K562 (cell line): ENCODE results near the gene AP4S1. TPM values are rescaled to one million over a fixed set of nuclear protein-coding genes. Genes with fewer than 3 reads are reported as not detected.
A peak's percentile ranks its signal among the peaks of the same experiment; 100 is the strongest.

Experiments
- BCOR ChIP-seq: fragments of 450-650 bp; IDR thresholded peaks from 2 replicates; pipeline ENCODE4 v1.6.1; 2016
- BMI1 ChIP-seq: fragments of 150-350 bp; IDR thresholded peaks from 2 replicates; pipeline ENCODE4 v1.6.1; 2014; ENCODE audit warnings: low read length
- ELF4 ChIP-seq: fragments of 450-650 bp; formaldehyde crosslinking; IDR thresholded peaks from 2 replicates; pipeline ENCODE4 v1.4.0; 2022; ENCODE audit warnings: missing genetic modification characterization
- EP400 ChIP-seq: fragments of 450-650 bp; IDR thresholded peaks from 2 replicates; pipeline ENCODE4 v1.6.1; 2017; ENCODE audit warnings: antibody characterized with exemption, mild to moderate bottlenecking, moderate library complexity
- EWSR1 ChIP-seq: fragments of 450-650 bp; IDR thresholded peaks from 2 replicates; pipeline ENCODE4 v1.6.1; 2018; ENCODE audit warnings: borderline replicate concordance, mild to moderate bottlenecking, low read depth, moderate library complexity; ENCODE audit not compliant: partially characterized antibody
- HDAC8 ChIP-seq: fragments of 450-650 bp; IDR thresholded peaks from 2 replicates; pipeline ENCODE4 v1.6.1; 2016; ENCODE audit warnings: mild to moderate bottlenecking, missing genetic modification characterization, moderate library complexity, missing compliant biosample characterization
- HNRNPH1 ChIP-seq: fragments of 200-400 bp; formaldehyde crosslinking; optimal IDR thresholded peaks from 2 replicates; pipeline ENCODE3; 2017; ENCODE audit warnings: low read depth, mild to moderate bottlenecking, low read length, moderate library complexity
- HNRNPK ChIP-seq: fragments of 200-400 bp; formaldehyde crosslinking; IDR thresholded peaks from one replicate; pipeline ENCODE4 v1.6.1; 2018; ENCODE audit warnings: mild to moderate bottlenecking, low read depth, low read length; ENCODE audit not compliant: poor library complexity, severe bottlenecking
- HSF4 ChIP-seq: fragments of 250-450 bp; sonication (Bioruptor Pico); IDR thresholded peaks from 2 replicates; pipeline ENCODE4 v2.1.2; 2022; ENCODE audit warnings: mild to moderate bottlenecking, moderate library complexity, borderline replicate concordance
- ILF3 ChIP-seq: fragments of 450-650 bp; IDR thresholded peaks from 2 replicates; pipeline ENCODE4 v1.6.1; 2018; ENCODE audit warnings: antibody characterized with exemption, mild to moderate bottlenecking, moderate library complexity, borderline replicate concordance
- KAT2B ChIP-seq: IDR thresholded peaks from one replicate; pipeline ENCODE4 v1.6.1; 2012; ENCODE audit warnings: low read depth, mild to moderate bottlenecking, control low read depth, inconsistent platforms, low read length, moderate library complexity
- KLF6 ChIP-seq: fragments of 250-450 bp; sonication (Bioruptor Pico); IDR thresholded peaks from 2 replicates; pipeline ENCODE4 v1.4.0; 2020; ENCODE audit warnings: mild to moderate bottlenecking, moderate library complexity, borderline replicate concordance
- NR3C1 ChIP-seq: sonication (generic); formaldehyde crosslinking; IDR thresholded peaks from 2 replicates; pipeline ENCODE4 v1.8.1; 2022; ENCODE audit warnings: missing genetic modification reagents
- NRF1 ChIP-seq, 2 experiments: fragments of 450-650 bp; IDR thresholded peaks in 1 of 2; conservative IDR thresholded peaks in 1 of 2; 2 replicates each; pipeline ENCODE4 v1.6.1; 2014; ENCODE audit warnings: mild to moderate bottlenecking in 2 of 2
- SIRT6 ChIP-seq: IDR thresholded peaks from one replicate; pipeline ENCODE4 v1.6.1; 2012; ENCODE audit warnings: low read depth, mild to moderate bottlenecking, control low read depth, inconsistent platforms, low read length, moderate library complexity
- SMC3 ChIP-seq: conservative IDR thresholded peaks from 2 replicates; pipeline ENCODE4 v1.6.1; 2011; ENCODE audit warnings: low read depth, low read length, improper control_type of control experiment; ENCODE audit not compliant: insufficient read depth
- SRSF1 ChIP-seq: fragments of 200-400 bp; formaldehyde crosslinking; IDR thresholded peaks from 2 replicates; pipeline ENCODE4 v1.6.1; 2017; ENCODE audit warnings: mild to moderate bottlenecking, low read depth, low read length, moderate library complexity
- SUPT5H ChIP-seq: fragments of 450-650 bp; IDR thresholded peaks from 2 replicates; pipeline ENCODE4 v1.6.1; 2016
- TBL1XR1 ChIP-seq, 2 experiments: IDR thresholded peaks; 2 replicates each; pipeline ENCODE4 v1.6.1; 2012; ENCODE audit warnings: improper control_type of control experiment in 2 of 2, low read length in 2 of 2, mild to moderate bottlenecking in 1 of 2
- XRCC4 ChIP-seq: IDR thresholded peaks from one replicate; pipeline ENCODE4 v1.6.1; 2011; ENCODE audit not compliant: insufficient read depth, insufficient read length; ENCODE audit errors: extremely low read depth
- ZC3H8 ChIP-seq: fragments of 450-650 bp; IDR thresholded peaks from 2 replicates; pipeline ENCODE4 v1.6.1; 2017
- ZKSCAN1 ChIP-seq: fragments of 150-350 bp; IDR thresholded peaks from 2 replicates; pipeline ENCODE4 v1.6.1; 2016; ENCODE audit warnings: low read depth, low read length
- ZKSCAN3 ChIP-seq: fragments of 250-450 bp; sonication (Bioruptor Pico); IDR thresholded peaks from 2 replicates; pipeline ENCODE4 v1.4.0; 2020
- ZNF324 ChIP-seq: fragments of 250-450 bp; sonication (Bioruptor Pico); IDR thresholded peaks from 2 replicates; pipeline ENCODE4 v1.4.0; 2020; ENCODE audit warnings: mild to moderate bottlenecking
- ZNF695 ChIP-seq: fragments of 450-650 bp; formaldehyde crosslinking; IDR thresholded peaks from 2 replicates; pipeline ENCODE4 v1.4.0; 2020; ENCODE audit warnings: mild to moderate bottlenecking, moderate library complexity
- ZNF785 ChIP-seq: fragments of 250-450 bp; sonication (Bioruptor Pico); IDR thresholded peaks from 2 replicates; pipeline ENCODE4 v1.4.0; 2020; ENCODE audit warnings: mild to moderate bottlenecking
- polyA plus RNA-seq, 8 experiments: library from polyadenylated mRNA; depleted of rRNA in 4 of 8; stranded (reverse) in 5 of 8; unstranded in 3 of 8; fragments of >200 nt; fragmentation: Nextera tagmentation in 2 of 8; fragmentation: Illumina TruSeq in 1 of 8; extraction: Ambion mirVana in 2 of 8; extraction: Trizol in 1 of 8; gene quantifications; 2 replicates each; pipeline versions ENCODE4 v1.2.1 to v1.2.3, GENCODE V29; 2011 to 2014; ENCODE audit warnings: inconsistent platforms in 1 of 8, missing spikeins in 1 of 8
- total RNA-seq, 7 experiments: library from RNA; depleted of rRNA in 6 of 7; stranded (reverse); fragments of >200 nt in 6 of 7; fragmentation: Illumina TruSeq in 2 of 7; extraction: Trizol in 2 of 7; gene quantifications; 2 replicates each; pipeline versions ENCODE4 v1.2.1 to v1.2.3, GENCODE V29; 2011 to 2021; ENCODE audit warnings: low replicate concordance in 1 of 7
- TF ChIP-seq, protein P1 (sequence below), 2 experiments: fragments of 200-800 bp in 1 of 2; sonication (Bioruptor generic) in 1 of 2; sonication (generic) in 1 of 2; formaldehyde crosslinking in 1 of 2; IDR thresholded peaks in 1 of 2; conservative IDR thresholded peaks in 1 of 2; 2 replicates each; pipeline versions ENCODE4 v1.5.0 to v1.6.1; 2016 to 2020; ENCODE audit warnings: missing compliant biosample characterization in 1 of 2, missing genetic modification characterization in 1 of 2, missing genetic modification reagents in 1 of 2
- TF ChIP-seq, protein P2 (sequence below): sonication (generic); formaldehyde crosslinking; IDR thresholded peaks from 2 replicates; pipeline ENCODE4 v1.9.0; 2022; ENCODE audit warnings: mild to moderate bottlenecking, missing genetic modification reagents
- TF ChIP-seq, protein P3 (sequence below): IDR thresholded peaks from 2 replicates; pipeline ENCODE4 v1.6.1; 2016; ENCODE audit warnings: missing genetic modification characterization, missing compliant biosample characterization

AP4S1 gene
- total and polyA plus RNA-seq, 9 of the 15 experiments (the other 6 are each of a cell fraction or from before 2014, with no cell fraction given) = 3.7 to 7.8 (median 5.9) TPM

DNA sequence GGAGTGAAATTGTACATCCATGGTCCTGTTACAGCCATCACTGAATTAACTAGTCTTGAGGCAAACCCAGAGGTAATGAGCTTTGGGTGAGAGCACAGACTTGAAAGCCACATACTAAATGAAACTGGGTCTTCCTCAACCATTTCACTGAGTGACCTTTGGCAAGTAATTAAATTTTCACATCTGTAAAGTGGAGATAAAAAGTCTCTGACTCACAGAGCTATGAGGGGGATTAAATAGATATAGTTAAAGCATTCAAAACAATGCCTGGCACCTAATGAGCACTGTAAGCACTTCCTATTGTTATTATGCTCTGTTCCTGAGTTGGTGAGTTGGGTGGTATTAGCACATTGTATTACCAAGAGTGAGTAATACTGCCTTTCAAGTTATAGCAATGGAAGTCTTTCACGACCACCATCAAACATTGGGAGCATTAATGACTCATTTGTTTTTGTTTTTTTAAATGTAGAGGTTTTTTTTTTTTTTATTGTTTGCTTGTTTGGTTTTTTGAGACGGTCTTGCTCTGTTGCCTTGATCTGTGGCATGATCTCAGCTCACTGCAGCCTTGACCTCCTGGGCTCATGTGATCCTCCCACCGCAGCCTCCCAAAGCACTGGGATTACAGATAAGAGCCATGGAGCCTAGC is 13.2 kb downstream of the AP4S1 start (continued):
- TF ChIP-seq, protein P1, sequence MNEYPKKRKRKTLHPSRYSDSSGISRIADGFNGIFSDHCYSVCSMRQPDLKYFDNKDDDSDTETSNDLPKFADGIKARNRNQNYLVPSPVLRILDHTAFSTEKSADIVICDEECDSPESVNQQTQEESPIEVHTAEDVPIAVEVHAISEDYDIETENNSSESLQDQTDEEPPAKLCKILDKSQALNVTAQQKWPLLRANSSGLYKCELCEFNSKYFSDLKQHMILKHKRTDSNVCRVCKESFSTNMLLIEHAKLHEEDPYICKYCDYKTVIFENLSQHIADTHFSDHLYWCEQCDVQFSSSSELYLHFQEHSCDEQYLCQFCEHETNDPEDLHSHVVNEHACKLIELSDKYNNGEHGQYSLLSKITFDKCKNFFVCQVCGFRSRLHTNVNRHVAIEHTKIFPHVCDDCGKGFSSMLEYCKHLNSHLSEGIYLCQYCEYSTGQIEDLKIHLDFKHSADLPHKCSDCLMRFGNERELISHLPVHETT (CRISPR knock-in tag; conservative IDR thresholded peaks at IDR 0.05 in 1 of 2, IDR thresholded peaks at IDR 0.05 in 1 of 2) = peak in 1 of 2 experiments; percentile 50; a peak in 1 of 4 replicates
- no peak for TF ChIP-seq ZNF695 (CRISPR knock-in tag)
- TF ChIP-seq SUPT5H = no peak
- TF ChIP-seq HSF4 (CRISPR knock-in tag) = no peak
- TF ChIP-seq SIRT6 = no peak
- peak; percentile 48; the same call in 1 of the 2 replicates for TF ChIP-seq EP400
- TF ChIP-seq KLF6 (CRISPR knock-in tag) = no peak
- no peak for TF ChIP-seq ILF3
- no peak for TF ChIP-seq EWSR1
- no peak for TF ChIP-seq SRSF1
- peak; percentile 72; the same call in 1 of the 2 replicates for TF ChIP-seq BCOR
- no peak for TF ChIP-seq XRCC4
- no peak for TF ChIP-seq NRF1 (conservative IDR thresholded peaks at IDR 0.05 in 1 of 2, IDR thresholded peaks at IDR 0.05 in 1 of 2)
- no peak for TF ChIP-seq BMI1
- TF ChIP-seq HDAC8 (tag) = no peak
- TF ChIP-seq ZC3H8 = no peak
- TF ChIP-seq HNRNPK = no peak
- TF ChIP-seq TBL1XR1 (IDR thresholded peaks at IDR 0.05; ENCODE audit: low read length in 2 of 2) = no peak
- TF ChIP-seq ZKSCAN3 (CRISPR knock-in tag) = no peak
- TF ChIP-seq, protein P2, sequence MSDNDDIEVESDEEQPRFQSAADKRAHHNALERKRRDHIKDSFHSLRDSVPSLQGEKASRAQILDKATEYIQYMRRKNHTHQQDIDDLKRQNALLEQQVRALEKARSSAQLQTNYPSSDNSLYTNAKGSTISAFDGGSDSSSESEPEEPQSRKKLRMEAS (CRISPR knock-in tag) = no peak
- TF ChIP-seq ELF4 (CRISPR knock-in tag) = no peak
- TF ChIP-seq SMC3 = no peak
- TF ChIP-seq, protein P3, sequence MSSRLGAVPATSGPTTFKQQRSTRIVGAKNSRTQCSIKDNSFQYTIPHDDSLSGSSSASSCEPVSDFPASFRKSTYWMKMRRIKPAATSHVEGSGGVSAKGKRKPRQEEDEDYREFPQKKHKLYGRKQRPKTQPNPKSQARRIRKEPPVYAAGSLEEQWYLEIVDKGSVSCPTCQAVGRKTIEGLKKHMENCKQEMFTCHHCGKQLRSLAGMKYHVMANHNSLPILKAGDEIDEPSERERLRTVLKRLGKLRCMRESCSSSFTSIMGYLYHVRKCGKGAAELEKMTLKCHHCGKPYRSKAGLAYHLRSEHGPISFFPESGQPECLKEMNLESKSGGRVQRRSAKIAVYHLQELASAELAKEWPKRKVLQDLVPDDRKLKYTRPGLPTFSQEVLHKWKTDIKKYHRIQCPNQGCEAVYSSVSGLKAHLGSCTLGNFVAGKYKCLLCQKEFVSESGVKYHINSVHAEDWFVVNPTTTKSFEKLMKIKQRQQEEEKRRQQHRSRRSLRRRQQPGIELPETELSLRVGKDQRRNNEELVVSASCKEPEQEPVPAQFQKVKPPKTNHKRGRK (tag) = no peak
- no peak for TF ChIP-seq KAT2B
- no peak for TF ChIP-seq ZKSCAN1
- no peak for TF ChIP-seq HNRNPH1
- no peak for TF ChIP-seq ZNF785 (CRISPR knock-in tag)
- TF ChIP-seq NR3C1 (CRISPR knock-in tag) = no peak
- TF ChIP-seq ZNF324 = no peak
